RWPE1 (cell line): ENCODE measurements around the gene ING3.

Experiments
- CTCF ChIA-PET: fragments of 350-600 bp; sonication (Branson Sonifier 250); formaldehyde crosslinking; extraction: SDS; loops from one replicate; lab custom pipeline; 2021; lab: Yijun Ruan, JAX
- POLR2A ChIA-PET: fragments of 400-600 bp; formaldehyde crosslinking; extraction: SDS; loops from one replicate; lab custom pipeline; 2020; ENCODE audit warnings: antibody characterized with exemption; ENCODE audit not compliant: low non-redundant PET; lab: Yijun Ruan, JAX
- DNase-seq: peaks from one replicate; pipeline ENCODE4 v3.0.0; 2012; ENCODE audit warnings: low spot score
- H3K27ac ChIP-seq: fragments of 450-650 bp; 2 replicates; pipeline ENCODE4 v1.5.1; 2017
- CTCF ChIP-seq: fragments of 450-650 bp; conservative IDR thresholded peaks from 2 replicates; pipeline ENCODE4 v1.5.1; 2017; ENCODE audit warnings: low read depth, mild to moderate bottlenecking

Gene ING3, protein sequence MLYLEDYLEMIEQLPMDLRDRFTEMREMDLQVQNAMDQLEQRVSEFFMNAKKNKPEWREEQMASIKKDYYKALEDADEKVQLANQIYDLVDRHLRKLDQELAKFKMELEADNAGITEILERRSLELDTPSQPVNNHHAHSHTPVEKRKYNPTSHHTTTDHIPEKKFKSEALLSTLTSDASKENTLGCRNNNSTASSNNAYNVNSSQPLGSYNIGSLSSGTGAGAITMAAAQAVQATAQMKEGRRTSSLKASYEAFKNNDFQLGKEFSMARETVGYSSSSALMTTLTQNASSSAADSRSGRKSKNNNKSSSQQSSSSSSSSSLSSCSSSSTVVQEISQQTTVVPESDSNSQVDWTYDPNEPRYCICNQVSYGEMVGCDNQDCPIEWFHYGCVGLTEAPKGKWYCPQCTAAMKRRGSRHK

GRCh38 chr7:120950539-120951308 lies at the start of gene ING3:
TSS of gene ING3 (plus strand) at chr7:120950777. CDS start at chr7:120950897, 120 bp downstream.
- TF ChIP-seq CTCF = no peak
- CTCF ChIA-PET = interaction anchor here (0.6 kb wide), 2 partner anchors 93 to 355 kb away, joined by 3 to 4 read pairs; no protein-coding TSS in a partner anchor
- peak within 1 kb of the TSS; percentile 92 for H3K27ac ChIP-seq
- DNase-seq = peak; percentile 94
- POLR2A ChIA-PET = interaction anchor here (0.5 to 0.7 kb wide), 8 partner anchors 17 to 598 kb away, joined by 3 to 7 read pairs (median 4); no protein-coding TSS in a partner anchor

GRCh38 chr7:120915314-120916105 lies 35.1 kb upstream of the ING3 start:
- ChIA-PET POLR2A (no interaction called here), CTCF (interaction anchor here (0.6 kb wide), 2 partner anchors 183 to 589 kb away, joined by 3 read pairs; no protein-coding TSS in a partner anchor)
- no peak for DNase-seq
- no peak overlapping the region for H3K27ac ChIP-seq
- no peak for TF ChIP-seq CTCF

DNA sequence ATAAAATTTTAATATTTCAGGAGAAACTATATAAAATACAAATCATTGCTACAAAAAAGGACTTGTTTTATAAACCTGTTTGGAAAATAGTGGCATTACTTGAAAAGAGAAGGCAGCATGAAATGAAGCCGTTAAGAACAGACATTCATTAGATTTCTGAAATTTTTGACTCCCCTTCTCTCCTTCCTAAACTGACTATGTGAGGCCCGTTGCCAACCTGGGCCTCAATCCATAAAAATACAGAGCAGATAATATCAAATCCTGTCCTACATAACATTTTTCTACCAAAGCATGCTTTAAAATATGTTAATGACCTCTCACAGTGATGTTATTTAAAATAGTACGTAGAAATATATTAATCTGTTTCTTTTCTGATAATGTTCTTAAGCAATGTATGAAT lies 34.5 kb upstream of the ING3 start:
- TF ChIP-seq CTCF = no peak
- ChIA-PET POLR2A (no interaction called here), CTCF (no interaction called here)

GRCh38 chr7:120916538-120916937 lies 34.0 kb upstream of the ING3 start:
- POLR2A ChIA-PET = no interaction called here
- CTCF ChIA-PET = no interaction called here
- no peak for TF ChIP-seq CTCF
- no peak for DNase-seq
- H3K27ac ChIP-seq = no peak overlapping the region

More for the DNA sequence above, 34.5 kb upstream of the ING3 start:
- no peak overlapping the region for H3K27ac ChIP-seq
- no peak for DNase-seq

DNA sequence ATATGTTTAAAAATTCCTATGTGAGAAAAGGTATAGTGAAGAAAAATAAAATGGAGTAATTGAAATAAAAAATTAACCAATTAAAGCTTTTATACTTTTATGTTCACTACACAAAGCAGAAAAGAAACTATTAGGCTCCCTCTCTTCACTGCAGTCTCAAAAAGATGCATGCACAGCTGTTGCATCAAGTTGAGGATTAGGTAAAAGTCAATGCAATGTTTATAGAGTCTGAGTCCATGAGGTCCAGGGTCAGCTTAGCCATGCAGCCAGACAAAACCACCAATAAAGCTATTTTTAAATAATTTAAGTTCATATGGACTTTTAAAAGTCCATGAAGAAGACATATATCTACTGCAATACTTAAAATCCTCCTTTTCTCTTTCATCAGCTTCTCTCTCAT lies 31.1 kb upstream of the ING3 start:
- ChIA-PET CTCF (interaction anchor here (0.7 kb wide), 1 partner anchor 1556 kb away, joined by 3 read pairs; no protein-coding TSS in a partner anchor), POLR2A (no interaction called here)
- H3K27ac ChIP-seq = no peak overlapping the region
- TF ChIP-seq CTCF = no peak
- no peak for DNase-seq
